Aorta (tissue), 5 donors: ENCODE measurements around the gene TNFSF15. TPM values are rescaled to one million over a fixed set of nuclear protein-coding genes. Genes with fewer than 3 reads are reported as not detected.

ENCODE experiments used
- ATAC-seq: fragments of 200-7000 bp; cut with Tn5 transposase; one replicate; pipeline ENCODE4 v1.9.1; 2022; ENCODE audit warnings: moderate library complexity; ENCODE audit not compliant: low FRiP score
- DNase-seq, 2 donors: peaks; one replicate each; pipeline ENCODE4 v3.0.0-alpha.2; 2020
- H3K27ac ChIP-seq, 2 donors: one replicate each; pipeline ENCODE4 v1.5.1; 2013; ENCODE audit warnings: low read length in 2 of 2, mild to moderate bottlenecking in 2 of 2, moderate library complexity in 2 of 2, control low read depth in 1 of 2, inconsistent platforms in 1 of 2, low read depth in 1 of 2
- H3K27me3 ChIP-seq, 2 donors: one replicate each; pipeline ENCODE4 v1.6.1; 2013; ENCODE audit warnings: control low read depth in 1 of 2, low read length in 1 of 2, mild to moderate bottlenecking in 1 of 2, moderate library complexity in 1 of 2; ENCODE audit not compliant: insufficient read depth in 2 of 2, control insufficient read depth in 1 of 2
- H3K36me3 ChIP-seq, 2 donors: one replicate each; pipeline ENCODE4 v1.6.1; 2013; ENCODE audit warnings: control low read depth in 1 of 2, low read length in 1 of 2, mild to moderate bottlenecking in 1 of 2; ENCODE audit not compliant: insufficient read depth in 2 of 2, control insufficient read depth in 1 of 2
- H3K4me1 ChIP-seq, 2 donors: one replicate each; pipeline ENCODE4 v1.6.1; 2013; ENCODE audit warnings: low read length in 2 of 2, control low read depth in 1 of 2, mild to moderate bottlenecking in 1 of 2, moderate library complexity in 1 of 2; ENCODE audit not compliant: insufficient read depth in 2 of 2, control insufficient read depth in 1 of 2
- H3K4me3 ChIP-seq, 2 donors: one replicate each; pipeline ENCODE4 v1.5.1; 2013; ENCODE audit warnings: low read length in 2 of 2, control low read depth in 1 of 2, mild to moderate bottlenecking in 1 of 2
- H3K9me3 ChIP-seq: one replicate; pipeline ENCODE4 v1.6.1; 2013; ENCODE audit warnings: mild to moderate bottlenecking, low read length; ENCODE audit not compliant: control insufficient read depth
- WGBS, 2 donors: extraction: QIAGEN DNeasy Blood & Tissue Kit; methylation state at CpG; one replicate each; pipeline ENCODE4 v1.1.7; 2013; 5-methylcytosine and 5-hydroxymethylcytosine counted together
- intact Hi-C, 2 donors: fragments of 100-400 bp; cut with DNase I; formaldehyde crosslinking; loops; one replicate each; pipeline versions ENCODE4 v1.14.2 to v1.15.0; 2022
- polyA plus RNA-seq, 2 donors: library from polyadenylated mRNA; stranded (reverse); fragments of 200-250 nt; gene quantifications; one replicate each; pipeline ENCODE4 v1.2.3, GENCODE V29; 2013
- total RNA-seq, 2 donors: library from RNA; stranded (reverse); fragmentation: NEBNext Ultra II Directional; extraction: Animal tissue kit (Norgen Biotek cat#: 25700); gene quantifications; one replicate each; pipeline ENCODE4 v1.2.1, GENCODE V29; 2021
- donor health status: healthy with polysubstance abuse.
- donor health status: Bipolar disorder and iron deficiency.
- donor health status: DM: no; HTN: no; CAD: no.
- donor health status: DM: no; HTN: no; CAD: no.
- donor health status: DM: yes; HTN: yes; CAD: no.

The TNFSF15 gene
- total and polyA plus RNA-seq, 4 donors = 0.03 to 0.81 (median 0.33) TPM

GRCh38 chr9:114813717-114814418 is 8.0 kb upstream of the TNFSF15 start:
- no peak overlapping the region for H3K27ac ChIP-seq
- ATAC-seq (no peak), DNase-seq (no peak)
- H3K4me3 ChIP-seq = no peak overlapping the region
- no peaks in the 10 kb centered on the region for H3K27me3 ChIP-seq
- intact Hi-C loops = no loop called here
- H3K4me1 ChIP-seq = no peaks in the 10 kb centered on the region
- no peaks in the 10 kb centered on the region for H3K36me3 ChIP-seq
- H3K9me3 ChIP-seq = no peaks in the 10 kb centered on the region
- WGBS, 2 donors = 85 to 88% methylated on average over 5 of the region's 5 CpGs

GRCh38 chr9:114811966-114812636 is 6.3 kb upstream of the TNFSF15 start:
- H3K27ac ChIP-seq = no peak overlapping the region
- intact Hi-C loops = no loop called here
- no peaks in the 10 kb centered on the region for H3K36me3 ChIP-seq
- ATAC-seq (no peak), DNase-seq (no peak)
- no peak overlapping the region for H3K4me3 ChIP-seq
- H3K4me1 ChIP-seq = no peaks in the 10 kb centered on the region
- WGBS, 2 donors = 94 to 96% methylated on average over 5 of the region's 5 CpGs
- no peaks in the 10 kb centered on the region for H3K9me3 ChIP-seq
- no peaks in the 10 kb centered on the region for H3K27me3 ChIP-seq

GRCh38 chr9:114811301-114811700 is 5.5 kb upstream of the TNFSF15 start:
- intact Hi-C loops = no loop called here

GRCh38 chr9:114810614-114811013 is 4.8 kb upstream of the TNFSF15 start:
- intact Hi-C loops = no loop called here
- DNase-seq (no peak), ATAC-seq (no peak)
- no peaks in the 10 kb centered on the region for H3K9me3 ChIP-seq
- no peaks in the 10 kb centered on the region for H3K36me3 ChIP-seq
- H3K27me3 ChIP-seq = no peaks in the 10 kb centered on the region
- H3K4me3 ChIP-seq = no peak overlapping the region
- H3K4me1 ChIP-seq = no peaks in the 10 kb centered on the region
- H3K27ac ChIP-seq = no peak overlapping the region
- 60 to 64% methylated on average over 3 of the region's 3 CpGs for WGBS, 2 donors

More at GRCh38 chr9:114811301-114811700, 5.5 kb upstream of the TNFSF15 start:
- no peak overlapping the region for H3K4me3 ChIP-seq
- no peaks in the 10 kb centered on the region for H3K9me3 ChIP-seq
- H3K27me3 ChIP-seq = no peaks in the 10 kb centered on the region
- H3K4me1 ChIP-seq = no peaks in the 10 kb centered on the region
- no peak for ATAC-seq
- no peak for DNase-seq
- H3K36me3 ChIP-seq = no peaks in the 10 kb centered on the region
- WGBS, 2 donors = 48 to 50% methylated on average over 4 of the region's 4 CpGs
- H3K27ac ChIP-seq = no peak overlapping the region

- Histone ChIP-seq H3K9me3 (no peaks in the 10 kb centered on the region), H3K36me3 (no peaks in the 10 kb centered on the region), H3K4me1 (no peaks in the 10 kb centered on the region), H3K27me3 (no peaks in the 10 kb centered on the region), H3K4me3 (no peak overlapping the region), H3K27ac (no peak overlapping the region)
- DNase-seq = no peak
- intact Hi-C loops = no loop called here
- no peak for ATAC-seq
- 78 to 85% methylated on average over 2 of the region's 2 CpGs for WGBS, 2 donors
Observed at GRCh38 chr9:114806526-114806900, 674 bp upstream of the TNFSF15 start.

- Histone ChIP-seq H3K4me3 (no peak overlapping the region), H3K27me3 (no peaks in the 10 kb centered on the region), H3K36me3 (no peaks in the 10 kb centered on the region), H3K27ac (no peak overlapping the region), H3K4me1 (no peaks in the 10 kb centered on the region), H3K9me3 (no peaks in the 10 kb centered on the region)
- ATAC-seq (no peak), DNase-seq (no peak)
- 65 to 78% methylated on average over 5 of the region's 5 CpGs for WGBS, 2 donors
- intact Hi-C loops = no loop called here
Observed at GRCh38 chr9:114804505-114804904, 1.3 kb downstream of the TNFSF15 start.

GRCh38 chr9:114803479-114804265 is 2.2 kb downstream of the TNFSF15 start:
- no peak overlapping the region for H3K4me3 ChIP-seq
- H3K27ac ChIP-seq = no peak overlapping the region
- ATAC-seq = no peak
- intact Hi-C loops = no loop called here
- no peak for DNase-seq
- 79 to 93% methylated on average over 1 of the region's 1 CpG for WGBS, 2 donors
- no peaks in the 10 kb centered on the region for H3K4me1 ChIP-seq
- H3K9me3 ChIP-seq = no peaks in the 10 kb centered on the region
- H3K36me3 ChIP-seq = no peaks in the 10 kb centered on the region
- no peaks in the 10 kb centered on the region for H3K27me3 ChIP-seq

- Histone ChIP-seq H3K27me3 (no peaks in the 10 kb centered on the region), H3K36me3 (no peaks in the 10 kb centered on the region), H3K4me3 (no peak overlapping the region), H3K27ac (no peak overlapping the region), H3K4me1 (no peaks in the 10 kb centered on the region), H3K9me3 (no peaks in the 10 kb centered on the region)
- no peak for DNase-seq
- WGBS, 2 donors = 92 to 93% methylated on average over 2 of the region's 2 CpGs
- ATAC-seq = no peak
- intact Hi-C loops = no loop called here
Observed at GRCh38 chr9:114799925-114800324, 5.9 kb downstream of the TNFSF15 start.
